ENCODE measurements around the gene RAC3. TPM values are rescaled to one million over a fixed set of nuclear protein-coding genes. Genes with fewer than 3 reads are reported as not detected.

Gene RAC3
- total and polyA plus RNA-seq, 2 of the 8 experiments (the other 6 are each of a cell fraction or from before 2014, with no cell fraction given), result 177 to 299 TPM

- Histone ChIP-seq H2AK5ac (ENCODE audit: low read depth, low read length) (no peak overlapping the region), H2BK120ac (replicated peaks; ENCODE audit: low read depth, low read length) (no peak overlapping the region), H3K14ac (ENCODE audit: insufficient read length) (no peak overlapping the region), H3K4me3 (ENCODE audit: extremely low read depth in 1 of 4, insufficient read depth in 2 of 4, low read depth in 3 of 4, low read length in 4 of 4) (no peak overlapping the region), H3K27me3 (replicated peaks in 1 of 4; ENCODE audit: control insufficient read depth in 3 of 4, extremely low read depth in 1 of 4, insufficient read depth in 3 of 4, low read length in 3 of 4) (no peaks in the 10 kb centered on the region; a peak in 1 of 7 replicates), H3K9me3 (ENCODE audit: insufficient read depth in 2 of 2, low read depth in 1 of 2, low read length in 1 of 2) (no peaks in the 10 kb centered on the region), H3K23ac (ENCODE audit: insufficient read length) (no peak overlapping the region), H4K91ac (replicated peaks; ENCODE audit: insufficient read length, low read length) (no peak overlapping the region), H3K9ac (replicated peaks in 1 of 4; ENCODE audit: extremely low read depth in 1 of 4, low read depth in 3 of 4, low read length in 3 of 4) (no peak overlapping the region), H4K5ac (ENCODE audit: insufficient read length, low read depth, low read length) (no peak overlapping the region), H2AFZ (ENCODE audit: low read length) (no peak overlapping the region), H2BK15ac (ENCODE audit: low read length) (no peak overlapping the region), H3K36me3 (ENCODE audit: control insufficient read depth in 2 of 4, insufficient read depth in 4 of 4, low read length in 3 of 4) (peaks cover 0 to 14% (median 4%) of the 10 kb centered on the region in 4 experiments; a peak in 4 of 8 replicates), H2BK12ac (ENCODE audit: low read depth, low read length) (no peak overlapping the region), H4K8ac (ENCODE audit: extremely low read depth, insufficient read depth, low read length) (no peak overlapping the region), H2BK20ac (ENCODE audit: low read length) (no peak overlapping the region), H3K4ac (replicated peaks; ENCODE audit: insufficient read length, low read depth, low read length) (no peak overlapping the region), H3K4me1 (replicated peaks in 1 of 4; ENCODE audit: control insufficient read depth in 3 of 4, insufficient read depth in 4 of 4, low read length in 3 of 4) (peaks cover 0 to 11% (median 6%) of the 10 kb centered on the region in 4 experiments; a peak in 5 of 7 replicates), H3K4me2 (ENCODE audit: insufficient read depth in 1 of 2, low read depth in 2 of 2, low read length in 2 of 2) (no peak overlapping the region), H3K18ac (ENCODE audit: extremely low read depth, low read length) (no peak overlapping the region), H3K23me2 (ENCODE audit: low read depth, low read length) (peaks cover 6% of the 10 kb centered on the region; the same call in 1 of the 2 replicates), H3K56ac (replicated peaks; ENCODE audit: insufficient read length, low read depth, low read length) (no peak overlapping the region), H3K79me2 (ENCODE audit: control insufficient read depth in 1 of 2, insufficient read depth in 2 of 2, low read length in 2 of 2) (peaks cover 0 to 12% of the 10 kb centered on the region in 2 experiments; a peak in 1 of 4 replicates), H3K27ac (ENCODE audit: low read depth, low read length) (no peak overlapping the region), H3K79me1 (ENCODE audit: low read depth, low read length) (peaks cover 6% of the 10 kb centered on the region; the same call in 1 of the 2 replicates), H2BK5ac (ENCODE audit: low read depth, low read length) (no peak overlapping the region), H4K20me1 (replicated peaks in 1 of 2; ENCODE audit: control insufficient read depth in 1 of 2, insufficient read depth in 2 of 2, low read length in 2 of 2) (peaks cover 4 to 7% of the 10 kb centered on the region in 2 experiments)
- FAIRE-seq (no peak), DNase-seq (ENCODE audit: low read depth in 1 of 2, low spot score in 2 of 2) (no peak)
- ChIA-PET CTCF (ENCODE audit: partially characterized antibody) (interaction anchor here (1.1 to 1.7 kb wide), 5 partner anchors 8 to 25 kb away, joined by 3 to 6 read pairs (median 3); no protein-coding TSS in a partner anchor), POLR2A (ENCODE audit: partially characterized antibody) (interaction anchor here (1.0 to 13.2 kb wide), 6 partner anchors 8 to 347 kb away, joined by 3 to 161 read pairs (median 6); partner anchors contain the start of genes CENPX, DUS1L, LRRC45 and MRPL12)
- WGBS, 2 experiments (ENCODE audit: extremely low coverage in 1 of 2, insufficient coverage in 1 of 2, insufficient read length in 1 of 2, insufficient replicate concordance in 2 of 2, low coverage in 1 of 2, low lambda C conversion rate in 2 of 2, missing lambda C conversion rate in 1 of 2), result 92% methylated on average over 16 of the region's 16 CpGs; no CpG with 5 or more reads in 1 of the 2 experiments
- no peak for TF ChIP-seq USF2 (IDR thresholded peaks at IDR 0.05; ENCODE audit: low read length)
- TF ChIP-seq EZH2 (IDR thresholded peaks at IDR 0.05; ENCODE audit: low read depth, low read length, severe bottlenecking), result no peak
- no peak for TF ChIP-seq EGR1 (IDR thresholded peaks at IDR 0.05; ENCODE audit: borderline replicate concordance, low read depth, low read length)
- no peak for TF ChIP-seq FOSL1 (IDR thresholded peaks at IDR 0.05; ENCODE audit: insufficient read depth, low read depth, low read length)
- no peak for TF ChIP-seq CHD1 (IDR thresholded peaks at IDR 0.05; ENCODE audit: low read depth, low read length)
- no peak for TF ChIP-seq CREB1 (IDR thresholded peaks at IDR 0.05)
- TF ChIP-seq CHD2 (IDR thresholded peaks at IDR 0.05; ENCODE audit: low read length), result no peak
- no peak for TF ChIP-seq BCL11A (IDR thresholded peaks at IDR 0.05; ENCODE audit: low read depth in 2 of 2, low read length in 2 of 2)
- no peak for TF ChIP-seq MAFK (IDR thresholded peaks at IDR 0.05; ENCODE audit: low read depth, low read length)
- TF ChIP-seq RFX5 (IDR thresholded peaks at IDR 0.05; ENCODE audit: borderline replicate concordance, low read depth, low read length), result no peak
- TF ChIP-seq KDM1A (IDR thresholded peaks at IDR 0.05; ENCODE audit: borderline replicate concordance, low read length), result no peak
- TF ChIP-seq POU5F1 (IDR thresholded peaks at IDR 0.05; ENCODE audit: low read depth, low read length), result no peak
- no peak for TF ChIP-seq POLR2AphosphoS5 (IDR thresholded peaks at IDR 0.05; ENCODE audit: low read depth, low read length)
Observed at GRCh38 chr17:82049521-82049971, 18.1 kb downstream of the RAC3 start.

All from H1 (cell line).